Measurements from ENCODE around the gene TMEM25.

GRCh38 chr11:118530180-118530682 lies 761 bp upstream of the TMEM25 start:
- TF ChIP-seq CTCF (conservative IDR thresholded peaks at IDR 0.05 in 1 of 2, IDR thresholded peaks at IDR 0.05 in 1 of 2; ENCODE audit: low read depth in 1 of 2, low read length in 2 of 2) (no peak), EZH2 (IDR thresholded peaks at IDR 0.05; ENCODE audit: low read length, missing control alignments) (no peak)
